SK-N-SH (cell line): ENCODE results near the gene UBE2C. TPM values are rescaled to one million over a fixed set of nuclear protein-coding genes. Genes with fewer than 3 reads are reported as not detected.

Experiments used
- CTCF ChIA-PET: fragments of 300-600, 350-600 bp; formaldehyde crosslinking; extraction: SDS; loops from one replicate; lab custom pipeline; 2021; lab: Yijun Ruan, JAX
- POLR2A ChIA-PET: fragments of 350-600 bp; sonication (Branson Sonifier 250); formaldehyde crosslinking; extraction: SDS; loops from one replicate; lab custom pipeline; 2020; ENCODE audit warnings: antibody characterized with exemption, inconsistent platforms; lab: Yijun Ruan, JAX
- DNase-seq: peaks from one replicate; pipeline ENCODE4 v3.0.0; 2012
- H2AFZ ChIP-seq: fragments of 200-600 bp; sonication (generic); 2 replicates; pipeline ENCODE4 v1.8.1; 2016; ENCODE audit warnings: antibody characterized with exemption, mild to moderate bottlenecking, low read depth
- H3F3A ChIP-seq: fragments of 200-600 bp; sonication (generic); replicated peaks from 2 replicates; pipeline ENCODE3; 2016; ENCODE audit warnings: antibody characterized with exemption, mild to moderate bottlenecking; ENCODE audit not compliant: insufficient read depth
- H3K27ac ChIP-seq, 2 experiments: fragments of 200-500 bp in 1 of 2; fragments of 200-600 bp in 1 of 2; sonication (Bioruptor generic) in 1 of 2; sonication (generic), shearing (Covaris generic) in 1 of 2; 2 replicates each; pipeline versions ENCODE4 v1.5.1 to v1.6.1; 2014 to 2016; ENCODE audit warnings: low read depth in 2 of 2, inconsistent platforms in 1 of 2, low read length in 1 of 2, mild to moderate bottlenecking in 1 of 2, mixed read lengths in 1 of 2
- H3K27me3 ChIP-seq: fragments of 200-600 bp; sonication (generic), shearing (Covaris generic); 2 replicates; pipeline ENCODE4 v1.6.1; 2016; ENCODE audit warnings: mixed run types; ENCODE audit not compliant: insufficient read depth
- H3K36me3 ChIP-seq, 2 experiments: fragments of 200-500 bp in 1 of 2; fragments of 200-600 bp in 1 of 2; sonication (Bioruptor generic) in 1 of 2; sonication (generic) in 1 of 2; replicated peaks in 1 of 2; 2 replicates each; pipeline versions ENCODE3 to v1.5.1; 2014 to 2016; ENCODE audit warnings: low read length in 1 of 2, mild to moderate bottlenecking in 1 of 2; ENCODE audit not compliant: insufficient read depth in 2 of 2, control insufficient read depth in 1 of 2
- H3K4me1 ChIP-seq, 2 experiments: fragments of 200-500 bp in 1 of 2; fragments of 200-600 bp in 1 of 2; sonication (Bioruptor generic) in 1 of 2; sonication (generic), shearing (Covaris generic) in 1 of 2; 2 replicates each; pipeline versions ENCODE4 v1.5.1 to v1.6.1; 2014 to 2016; ENCODE audit warnings: low read depth in 1 of 2, low read length in 1 of 2, mixed run types in 1 of 2; ENCODE audit not compliant: insufficient read depth in 2 of 2, control insufficient read depth in 1 of 2
- H3K4me2 ChIP-seq: fragments of 200-600 bp; sonication (generic), shearing (Covaris generic); 2 replicates; pipeline ENCODE4 v1.6.1; 2017; ENCODE audit warnings: mixed run types
- H3K4me3 ChIP-seq, 2 experiments: fragments of 200-500 bp in 1 of 2; fragments of 200-600 bp in 1 of 2; sonication (Bioruptor generic) in 1 of 2; sonication (generic), shearing (Covaris generic) in 1 of 2; 2 replicates each; pipeline versions ENCODE4 v1.5.1 to v1.8.1; 2014 to 2016; ENCODE audit warnings: low read depth in 2 of 2, inconsistent platforms in 1 of 2, low read length in 1 of 2, mild to moderate bottlenecking in 1 of 2, mixed read lengths in 1 of 2, moderate library complexity in 1 of 2
- H3K79me2 ChIP-seq: fragments of 200-600 bp; sonication (generic); 2 replicates; pipeline ENCODE4 v1.8.1; 2017; ENCODE audit warnings: mild to moderate bottlenecking; ENCODE audit not compliant: insufficient read depth
- H3K9ac ChIP-seq: fragments of 200-600 bp; sonication (generic); 2 replicates; pipeline ENCODE4 v1.6.1; 2017; ENCODE audit warnings: mixed run types
- H3K9me2 ChIP-seq: fragments of 200-600 bp; sonication (generic); 2 replicates; pipeline ENCODE4 v1.6.1; 2017; ENCODE audit warnings: mixed run types
- H3K9me3 ChIP-seq: fragments of 200-600 bp; sonication (generic); 2 replicates; pipeline ENCODE4 v1.6.1; 2017; ENCODE audit warnings: mixed run types, mild to moderate bottlenecking, moderate library complexity
- H4K20me1 ChIP-seq: fragments of 200-600 bp; sonication (generic); 2 replicates; pipeline ENCODE4 v1.6.1; 2017; ENCODE audit warnings: mild to moderate bottlenecking, mixed run types; ENCODE audit not compliant: insufficient read depth
- CHD2 ChIP-seq: fragments of 150-350 bp; IDR thresholded peaks from 2 replicates; pipeline ENCODE4 v1.6.1; 2018; ENCODE audit warnings: low read length; ENCODE audit not compliant: partially characterized antibody
- CTCF ChIP-seq: fragments of 200-600 bp; sonication (generic); IDR thresholded peaks from 2 replicates; pipeline ENCODE4 v1.6.1; 2017; ENCODE audit warnings: antibody characterized with exemption, mild to moderate bottlenecking, moderate library complexity
- ELF1 ChIP-seq: IDR thresholded peaks from 2 replicates; pipeline ENCODE4 v1.4.0; 2012
- EZH2phosphoT487 ChIP-seq: fragments of 200-600 bp; sonication (generic); IDR thresholded peaks from 2 replicates; pipeline ENCODE4 v1.6.1; 2017; ENCODE audit warnings: low read depth, mixed run types, mild to moderate bottlenecking, antibody characterized with exemption, moderate library complexity, borderline replicate concordance
- FOXJ3 ChIP-seq: sonication (generic); formaldehyde crosslinking; IDR thresholded peaks from 2 replicates; pipeline ENCODE4 v1.5.1; 2020; ENCODE audit warnings: mild to moderate bottlenecking, missing genetic modification reagents
- FOXM1 ChIP-seq: IDR thresholded peaks from 2 replicates; pipeline ENCODE4 v1.4.0; 2012; ENCODE audit warnings: low read depth, mild to moderate bottlenecking
- GATA2 ChIP-seq: sonication (generic); formaldehyde crosslinking; IDR thresholded peaks from 2 replicates; pipeline ENCODE4 v1.5.0; 2020; ENCODE audit warnings: mild to moderate bottlenecking, missing genetic modification reagents
- MEF2A ChIP-seq: IDR thresholded peaks from 2 replicates; pipeline ENCODE4 v1.4.0; 2012; ENCODE audit warnings: low read depth, borderline replicate concordance
- MXI1 ChIP-seq: IDR thresholded peaks from 2 replicates; pipeline ENCODE4 v1.6.1; 2012; ENCODE audit warnings: mild to moderate bottlenecking, low read depth, low read length, improper control_type of control experiment
- POLR2AphosphoS5 ChIP-seq: IDR thresholded peaks from 2 replicates; pipeline ENCODE4 v1.6.1; 2012; ENCODE audit warnings: low read depth, low read length
- SMC3 ChIP-seq: IDR thresholded peaks from 2 replicates; pipeline ENCODE4 v1.6.1; 2012; ENCODE audit warnings: low read depth, low read length, improper control_type of control experiment
- TAF1 ChIP-seq: IDR thresholded peaks from 2 replicates; pipeline ENCODE4 v1.6.1; 2012; ENCODE audit warnings: low read depth, mild to moderate bottlenecking, low read length, moderate library complexity, borderline replicate concordance
- TCF12 ChIP-seq: IDR thresholded peaks from 2 replicates; pipeline ENCODE4 v1.4.0; 2012
- TEAD4 ChIP-seq: IDR thresholded peaks from 2 replicates; pipeline ENCODE4 v1.4.0; 2012; ENCODE audit warnings: mild to moderate bottlenecking, borderline replicate concordance; ENCODE audit not compliant: insufficient read depth
- YY1 ChIP-seq: IDR thresholded peaks from 2 replicates; pipeline ENCODE4 v1.4.0; 2012; ENCODE audit warnings: low read depth, mild to moderate bottlenecking
- WGBS: methylation state at CpG from one replicate; pipeline ENCODE4 v1.1.6; 2017; ENCODE audit warnings: low lambda C conversion rate; 5-methylcytosine and 5-hydroxymethylcytosine counted together
- polyA plus RNA-seq, 3 experiments: library from polyadenylated mRNA; depleted of rRNA; stranded (reverse); fragments of >200 nt; gene quantifications; 2 replicates each; pipeline ENCODE4 v1.2.3, GENCODE V29; 2012
- TF ChIP-seq, protein P1 (sequence below): IDR thresholded peaks from 2 replicates; pipeline ENCODE4 v1.4.0; 2012; ENCODE audit warnings: low read depth, borderline replicate concordance
- TF ChIP-seq, protein P2 (sequence below): fragments of 150-350 bp; IDR thresholded peaks from 2 replicates; pipeline ENCODE4 v1.6.1; 2017; ENCODE audit warnings: antibody characterized with exemption, low read length, low read depth, borderline replicate concordance
- TF ChIP-seq, protein P3 (sequence below): IDR thresholded peaks from 2 replicates; pipeline ENCODE4 v1.6.1; 2012; ENCODE audit warnings: mild to moderate bottlenecking, low read depth, low read length, moderate library complexity

Gene UBE2C
- polyA plus RNA-seq, 1 of the 3 experiments (the other 2 are of a cell fraction) = 115 TPM

DNA sequence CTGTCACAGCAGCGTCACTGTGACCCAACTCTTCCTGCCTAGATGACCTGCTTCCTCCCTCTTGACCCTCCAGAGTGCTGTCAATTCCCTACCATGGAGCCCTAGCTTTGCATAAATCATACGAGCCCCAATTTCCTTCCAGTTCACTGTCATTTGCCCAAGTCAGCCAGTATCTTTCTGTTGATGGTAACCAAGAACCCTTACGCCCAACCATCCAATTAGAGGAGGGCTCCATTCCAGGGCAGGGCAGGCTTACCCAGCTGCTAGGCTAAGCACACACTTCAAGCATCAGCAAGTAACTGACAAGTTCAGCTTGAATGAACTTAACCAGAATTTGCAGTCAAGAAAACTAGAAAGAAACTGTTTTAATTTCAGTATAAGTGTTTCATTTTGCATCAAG is 46.5 kb upstream of the UBE2C start:
- Histone ChIP-seq H3K36me3 (no peaks in the 10 kb centered on the region), H3K79me2 (no peaks in the 10 kb centered on the region), H3K4me1 (no peaks in the 10 kb centered on the region), H3K27me3 (no peaks in the 10 kb centered on the region), H2AFZ (no peak overlapping the region), H4K20me1 (no peaks in the 10 kb centered on the region), H3K27ac (no peak overlapping the region), H3K4me3 (no peak overlapping the region), H3K9me2 (no peaks in the 10 kb centered on the region), H3K9me3 (no peaks in the 10 kb centered on the region), H3F3A (no peaks in the 10 kb centered on the region), H3K4me2 (no peak overlapping the region), H3K9ac (no peak overlapping the region)
- DNase-seq = no peak
- ChIA-PET POLR2A (no interaction called here), CTCF (interaction anchor here (1.3 to 1.4 kb wide), 2 partner anchors 446 to 472 kb away, joined by 6 to 7 read pairs; no protein-coding TSS in a partner anchor)
- 80% methylated on average over 3 of the region's 3 CpGs for WGBS
- TF ChIP-seq, protein P1, sequence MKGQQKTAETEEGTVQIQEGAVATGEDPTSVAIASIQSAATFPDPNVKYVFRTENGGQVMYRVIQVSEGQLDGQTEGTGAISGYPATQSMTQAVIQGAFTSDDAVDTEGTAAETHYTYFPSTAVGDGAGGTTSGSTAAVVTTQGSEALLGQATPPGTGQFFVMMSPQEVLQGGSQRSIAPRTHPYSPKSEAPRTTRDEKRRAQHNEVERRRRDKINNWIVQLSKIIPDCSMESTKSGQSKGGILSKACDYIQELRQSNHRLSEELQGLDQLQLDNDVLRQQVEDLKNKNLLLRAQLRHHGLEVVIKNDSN = no peak
- no peak for TF ChIP-seq GATA2 (CRISPR knock-in tag)
- no peak for TF ChIP-seq MXI1
- no peak for TF ChIP-seq CTCF
- no peak for TF ChIP-seq TAF1
- no peak for TF ChIP-seq TEAD4
- no peak for TF ChIP-seq TCF12
- no peak for TF ChIP-seq EZH2phosphoT487
- no peak for TF ChIP-seq ELF1
- TF ChIP-seq CHD2 = no peak
- TF ChIP-seq, protein P2, sequence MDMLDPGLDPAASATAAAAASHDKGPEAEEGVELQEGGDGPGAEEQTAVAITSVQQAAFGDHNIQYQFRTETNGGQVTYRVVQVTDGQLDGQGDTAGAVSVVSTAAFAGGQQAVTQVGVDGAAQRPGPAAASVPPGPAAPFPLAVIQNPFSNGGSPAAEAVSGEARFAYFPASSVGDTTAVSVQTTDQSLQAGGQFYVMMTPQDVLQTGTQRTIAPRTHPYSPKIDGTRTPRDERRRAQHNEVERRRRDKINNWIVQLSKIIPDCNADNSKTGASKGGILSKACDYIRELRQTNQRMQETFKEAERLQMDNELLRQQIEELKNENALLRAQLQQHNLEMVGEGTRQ = no peak
- no peak for TF ChIP-seq MEF2A
- no peak for TF ChIP-seq YY1
- no peak for TF ChIP-seq SMC3
- TF ChIP-seq, all 33 proteins: peak for 0

- CTCF ChIA-PET = interaction anchor here (1.2 to 3.4 kb wide), 2 partner anchors 31 to 406 kb away, joined by 3 to 12 read pairs; partner anchors contain the start of gene SYS1
- Histone ChIP-seq H2AFZ (no peak overlapping the region), H3K4me2 (no peak overlapping the region), H3K27ac (no peak overlapping the region), H3K9me3 (no peaks in the 10 kb centered on the region), H3K9me2 (no peaks in the 10 kb centered on the region), H3K4me1 (peaks cover 0 to 3% of the 10 kb centered on the region in 2 experiments; a peak in 2 of 4 replicates), H3K27me3 (no peaks in the 10 kb centered on the region), H3K9ac (no peak overlapping the region), H3K79me2 (no peaks in the 10 kb centered on the region), H3K4me3 (no peak overlapping the region), H4K20me1 (no peaks in the 10 kb centered on the region), H3F3A (peaks cover 4% of the 10 kb centered on the region), H3K36me3 (no peaks in the 10 kb centered on the region)
- TF ChIP-seq SMC3 (no peak), FOXJ3 (no peak), POLR2AphosphoS5 (no peak), FOXM1 (no peak)
- TF ChIP-seq, protein P3, sequence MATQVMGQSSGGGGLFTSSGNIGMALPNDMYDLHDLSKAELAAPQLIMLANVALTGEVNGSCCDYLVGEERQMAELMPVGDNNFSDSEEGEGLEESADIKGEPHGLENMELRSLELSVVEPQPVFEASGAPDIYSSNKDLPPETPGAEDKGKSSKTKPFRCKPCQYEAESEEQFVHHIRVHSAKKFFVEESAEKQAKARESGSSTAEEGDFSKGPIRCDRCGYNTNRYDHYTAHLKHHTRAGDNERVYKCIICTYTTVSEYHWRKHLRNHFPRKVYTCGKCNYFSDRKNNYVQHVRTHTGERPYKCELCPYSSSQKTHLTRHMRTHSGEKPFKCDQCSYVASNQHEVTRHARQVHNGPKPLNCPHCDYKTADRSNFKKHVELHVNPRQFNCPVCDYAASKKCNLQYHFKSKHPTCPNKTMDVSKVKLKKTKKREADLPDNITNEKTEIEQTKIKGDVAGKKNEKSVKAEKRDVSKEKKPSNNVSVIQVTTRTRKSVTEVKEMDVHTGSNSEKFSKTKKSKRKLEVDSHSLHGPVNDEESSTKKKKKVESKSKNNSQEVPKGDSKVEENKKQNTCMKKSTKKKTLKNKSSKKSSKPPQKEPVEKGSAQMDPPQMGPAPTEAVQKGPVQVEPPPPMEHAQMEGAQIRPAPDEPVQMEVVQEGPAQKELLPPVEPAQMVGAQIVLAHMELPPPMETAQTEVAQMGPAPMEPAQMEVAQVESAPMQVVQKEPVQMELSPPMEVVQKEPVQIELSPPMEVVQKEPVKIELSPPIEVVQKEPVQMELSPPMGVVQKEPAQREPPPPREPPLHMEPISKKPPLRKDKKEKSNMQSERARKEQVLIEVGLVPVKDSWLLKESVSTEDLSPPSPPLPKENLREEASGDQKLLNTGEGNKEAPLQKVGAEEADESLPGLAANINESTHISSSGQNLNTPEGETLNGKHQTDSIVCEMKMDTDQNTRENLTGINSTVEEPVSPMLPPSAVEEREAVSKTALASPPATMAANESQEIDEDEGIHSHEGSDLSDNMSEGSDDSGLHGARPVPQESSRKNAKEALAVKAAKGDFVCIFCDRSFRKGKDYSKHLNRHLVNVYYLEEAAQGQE = no peak
- POLR2A ChIA-PET = no interaction called here
- no peak for DNase-seq
Measured at GRCh38 chr20:45768479-45768878, 44.0 kb upstream of the UBE2C start.
